Measurements from ENCODE around the gene NEK11. TPM values are rescaled to one million over a fixed set of nuclear protein-coding genes. Genes with fewer than 3 reads are reported as not detected.

The NEK11 gene
- polyA plus RNA-seq, 1 donor (not counting 4 experiments of a cell fraction or from before 2014, with no cell fraction given): 9.4 TPM

DNA sequence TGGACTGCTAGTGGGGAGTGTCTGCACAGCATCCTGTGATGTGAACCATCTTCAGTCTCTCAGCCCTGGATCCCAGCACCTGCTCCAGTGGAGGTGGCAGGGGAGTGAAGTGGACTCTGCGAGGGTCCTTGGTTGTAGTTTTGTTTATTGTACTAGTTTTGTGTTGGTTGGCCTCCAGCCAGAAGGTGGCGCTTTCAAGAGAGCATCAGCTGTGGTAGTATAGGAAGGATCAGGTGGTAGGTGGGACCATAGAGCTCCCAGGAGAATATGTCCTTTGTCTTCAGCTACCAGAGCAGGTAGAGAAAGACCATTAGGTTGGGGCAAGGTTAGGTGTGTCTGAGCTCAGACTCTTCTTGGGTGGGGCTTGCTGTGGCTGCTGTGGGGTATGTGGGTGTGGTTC lies 20.9 kb downstream of the NEK11 start:
- TF ChIP-seq, protein P1, sequence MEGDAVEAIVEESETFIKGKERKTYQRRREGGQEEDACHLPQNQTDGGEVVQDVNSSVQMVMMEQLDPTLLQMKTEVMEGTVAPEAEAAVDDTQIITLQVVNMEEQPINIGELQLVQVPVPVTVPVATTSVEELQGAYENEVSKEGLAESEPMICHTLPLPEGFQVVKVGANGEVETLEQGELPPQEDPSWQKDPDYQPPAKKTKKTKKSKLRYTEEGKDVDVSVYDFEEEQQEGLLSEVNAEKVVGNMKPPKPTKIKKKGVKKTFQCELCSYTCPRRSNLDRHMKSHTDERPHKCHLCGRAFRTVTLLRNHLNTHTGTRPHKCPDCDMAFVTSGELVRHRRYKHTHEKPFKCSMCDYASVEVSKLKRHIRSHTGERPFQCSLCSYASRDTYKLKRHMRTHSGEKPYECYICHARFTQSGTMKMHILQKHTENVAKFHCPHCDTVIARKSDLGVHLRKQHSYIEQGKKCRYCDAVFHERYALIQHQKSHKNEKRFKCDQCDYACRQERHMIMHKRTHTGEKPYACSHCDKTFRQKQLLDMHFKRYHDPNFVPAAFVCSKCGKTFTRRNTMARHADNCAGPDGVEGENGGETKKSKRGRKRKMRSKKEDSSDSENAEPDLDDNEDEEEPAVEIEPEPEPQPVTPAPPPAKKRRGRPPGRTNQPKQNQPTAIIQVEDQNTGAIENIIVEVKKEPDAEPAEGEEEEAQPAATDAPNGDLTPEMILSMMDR (optimal IDR thresholded peaks at IDR 0.05 in 1 of 3, IDR thresholded peaks at IDR 0.05 in 1 of 3, conservative IDR thresholded peaks at IDR 0.05 in 1 of 3; ENCODE audit: extremely low read depth in 1 of 3, insufficient read depth in 2 of 3, low read length in 3 of 3): no peak
- TF ChIP-seq EZH2 (IDR thresholded peaks at IDR 0.05; ENCODE audit: low read length): no peak
- Histone ChIP-seq H3K36me3 (ENCODE audit: control insufficient read depth in 2 of 2, extremely low read depth in 1 of 2, insufficient read depth in 2 of 2, low read length in 2 of 2) (no peaks in the 10 kb centered on the region), H4K20me1 (ENCODE audit: control insufficient read depth, extremely low read depth, insufficient read depth, low read length) (no peaks in the 10 kb centered on the region), H3K4me3 (ENCODE audit: control insufficient read depth in 2 of 3, extremely low read depth in 1 of 3, insufficient read depth in 2 of 3, low read depth in 1 of 3, low read length in 3 of 3) (no peak overlapping the region), H3K9me3 (ENCODE audit: control insufficient read depth, low read depth, low read length) (no peaks in the 10 kb centered on the region), H3K27ac (ENCODE audit: control insufficient read depth, insufficient read depth, low read length) (no peak overlapping the region), H3K27me3 (ENCODE audit: control insufficient read depth, extremely low read depth, insufficient read depth, low read length) (no peaks in the 10 kb centered on the region), H2AFZ (ENCODE audit: control insufficient read depth, low read length) (no peak overlapping the region), H3K79me2 (ENCODE audit: control insufficient read depth, insufficient read depth, low read length) (no peaks in the 10 kb centered on the region), H3K4me1 (ENCODE audit: control insufficient read depth, extremely low read depth, insufficient read depth, low read length) (no peaks in the 10 kb centered on the region), H3K4me2 (ENCODE audit: control insufficient read depth, extremely low read depth, insufficient read depth, low read depth, low read length) (no peak overlapping the region), H3K9ac (ENCODE audit: control insufficient read depth, extremely low read depth, insufficient read depth, low read length) (no peak overlapping the region), H3K9me1 (ENCODE audit: control insufficient read depth, extremely low read depth, insufficient read depth, low read length) (no peaks in the 10 kb centered on the region)
- dilution Hi-C loops (cut with MboI; ENCODE audit: extremely low pct_ligation_motif_present, low sequenced_read_pairs): no loop called here
- no peak for DNase-seq (ENCODE audit: low read depth, low spot score)
- FAIRE-seq: no peak

DNA sequence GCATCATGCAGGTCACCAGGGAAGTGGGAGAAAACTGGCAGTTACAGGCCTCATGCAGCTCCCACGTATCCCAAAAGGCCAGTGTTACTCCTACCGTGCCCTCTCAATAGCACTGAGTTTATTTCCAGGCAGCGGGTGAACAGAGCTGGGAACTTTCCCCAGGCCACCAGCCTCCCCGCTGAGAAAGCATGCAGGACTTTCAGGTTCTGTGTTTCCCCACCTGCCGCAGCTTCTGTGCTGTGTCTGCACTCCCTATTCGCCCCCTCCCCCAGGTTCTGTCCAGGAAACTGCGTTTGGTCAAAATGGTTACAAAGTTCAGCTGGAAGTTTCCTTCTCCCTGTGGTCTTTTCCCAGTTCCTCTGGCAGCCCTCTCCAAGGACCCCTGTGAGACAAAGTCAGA lies 21.4 kb downstream of the NEK11 start:
- H2AFZ ChIP-seq (ENCODE audit: control insufficient read depth, low read length): no peak overlapping the region
- no peaks in the 10 kb centered on the region for H3K4me1 ChIP-seq (ENCODE audit: control insufficient read depth, extremely low read depth, insufficient read depth, low read length)
- no peaks in the 10 kb centered on the region for H3K9me3 ChIP-seq (ENCODE audit: control insufficient read depth, low read depth, low read length)
- TF ChIP-seq, protein P1 (optimal IDR thresholded peaks at IDR 0.05 in 1 of 3, IDR thresholded peaks at IDR 0.05 in 1 of 3, conservative IDR thresholded peaks at IDR 0.05 in 1 of 3; ENCODE audit: extremely low read depth in 1 of 3, insufficient read depth in 2 of 3, low read length in 3 of 3): no peak
- no peak for TF ChIP-seq EZH2 (IDR thresholded peaks at IDR 0.05; ENCODE audit: low read length)
- H3K27ac ChIP-seq (ENCODE audit: control insufficient read depth, insufficient read depth, low read length): no peak overlapping the region
- no peak overlapping the region for H3K4me3 ChIP-seq (ENCODE audit: control insufficient read depth in 2 of 3, extremely low read depth in 1 of 3, insufficient read depth in 2 of 3, low read depth in 1 of 3, low read length in 3 of 3)
- no peaks in the 10 kb centered on the region for H3K27me3 ChIP-seq (ENCODE audit: control insufficient read depth, extremely low read depth, insufficient read depth, low read length)
- dilution Hi-C loops (cut with MboI; ENCODE audit: extremely low pct_ligation_motif_present, low sequenced_read_pairs): no loop called here
- no peaks in the 10 kb centered on the region for H3K9me1 ChIP-seq (ENCODE audit: control insufficient read depth, extremely low read depth, insufficient read depth, low read length)
- no peaks in the 10 kb centered on the region for H4K20me1 ChIP-seq (ENCODE audit: control insufficient read depth, extremely low read depth, insufficient read depth, low read length)
- no peaks in the 10 kb centered on the region for H3K79me2 ChIP-seq (ENCODE audit: control insufficient read depth, insufficient read depth, low read length)
- no peak for DNase-seq (ENCODE audit: low read depth, low spot score)
- no peaks in the 10 kb centered on the region for H3K36me3 ChIP-seq (ENCODE audit: control insufficient read depth in 2 of 2, extremely low read depth in 1 of 2, insufficient read depth in 2 of 2, low read length in 2 of 2)
- FAIRE-seq: no peak
- no peak overlapping the region for H3K9ac ChIP-seq (ENCODE audit: control insufficient read depth, extremely low read depth, insufficient read depth, low read length)
- no peak overlapping the region for H3K4me2 ChIP-seq (ENCODE audit: control insufficient read depth, extremely low read depth, insufficient read depth, low read depth, low read length)

Data from keratinocyte (primary cell).